Subcutaneous adipose tissue (tissue), 4 donors: ENCODE data around the gene DMAC1. TPM values are rescaled to one million over a fixed set of nuclear protein-coding genes. Genes with fewer than 3 reads are reported as not detected.

Experiments
- CTCF ChIP-seq: fragments of 450-650 bp; IDR thresholded peaks from one replicate; pipeline ENCODE4 v1.5.1; 2016; ENCODE audit warnings: low read depth, mild to moderate bottlenecking, control low read depth, antibody characterized with exemption, moderate library complexity
- total RNA-seq, 4 donors: library from RNA; depleted of rRNA; stranded (reverse); fragments of >200 nt; gene quantifications; one replicate each; pipeline ENCODE4 v1.1.0, GENCODE V29; 2016

DMAC1 gene
- total RNA-seq, 4 donors from 2014 or later: 10.1 to 20.2 (median 16.6) TPM

- no peak for TF ChIP-seq CTCF
These were observed 28.2 kb upstream of the DMAC1 start for GRCh38 chr9:7827792-7828191.

- no peak for TF ChIP-seq CTCF
These were observed 27.5 kb upstream of the DMAC1 start for GRCh38 chr9:7827056-7827455.

- no peak for TF ChIP-seq CTCF
These were observed 24.1 kb upstream of the DMAC1 start for GRCh38 chr9:7823651-7824050.

- TF ChIP-seq CTCF: no peak
These were observed 20.4 kb upstream of the DMAC1 start for GRCh38 chr9:7819984-7820383.

GRCh38 chr9:7816021-7816420 is 16.4 kb upstream of the DMAC1 start:
- no peak for TF ChIP-seq CTCF

GRCh38 chr9:7813030-7813429 is 13.5 kb upstream of the DMAC1 start:
- TF ChIP-seq CTCF: no peak

- no peak for TF ChIP-seq CTCF
These were observed 12.1 kb upstream of the DMAC1 start for GRCh38 chr9:7811677-7812076.
